ENCODE results near the gene ZRANB1.
"Not testable (repeated sequence)": the region's sequence is repeated elsewhere in the genome, so short reads cannot be mapped to it uniquely, and the experiment has no call there.

Gene ZRANB1

GRCh38 chr10:124941823-124942222, at the start of gene ZRANB1:
ZRANB1 (plus strand) TSS chr10:124942123; CDS start chr10:124942494, 371 bp downstream.
- peak in 1 of 3 donors; percentile 10 for DNase-seq

GRCh38 chr10:124892905-124893304, 49.0 kb upstream of the ZRANB1 start:
- no peak for DNase-seq

- no peak for DNase-seq
Observed at GRCh38 chr10:124894569-124895215, 47.2 kb upstream of the ZRANB1 start.

- DNase-seq: no peak
Observed at GRCh38 chr10:124896751-124897150, 45.2 kb upstream of the ZRANB1 start.

- no peak for DNase-seq
Observed at GRCh38 chr10:124898471-124898870, 43.5 kb upstream of the ZRANB1 start.

- DNase-seq: no peak
Observed at GRCh38 chr10:124899151-124899550, 42.8 kb upstream of the ZRANB1 start.

GRCh38 chr10:124902462-124902861, 39.5 kb upstream of the ZRANB1 start:
- DNase-seq: no peak

- no peak for DNase-seq
Observed at GRCh38 chr10:124903111-124903510, 38.8 kb upstream of the ZRANB1 start.

GRCh38 chr10:124904796-124905195, 37.1 kb upstream of the ZRANB1 start:
- DNase-seq: no peak

GRCh38 chr10:124906551-124907001, 35.3 kb upstream of the ZRANB1 start:
- no peak for DNase-seq

- DNase-seq: no peak
Observed at GRCh38 chr10:124909563-124909962, 32.4 kb upstream of the ZRANB1 start.

GRCh38 chr10:124911124-124912067, 30.5 kb upstream of the ZRANB1 start:
- peak; percentile 22 to 31 (median 25) for DNase-seq

GRCh38 chr10:124912101-124912886, 29.6 kb upstream of the ZRANB1 start:
- DNase-seq: peak; percentile 50 to 74 (median 66)

GRCh38 chr10:124913167-124913566, 28.8 kb upstream of the ZRANB1 start:
- DNase-seq: no peak

GRCh38 chr10:124914398-124914797, 27.5 kb upstream of the ZRANB1 start:
- not testable (repeated sequence) for DNase-seq

- DNase-seq: peak in 2 of 3 donors; percentile 9 to 22
Observed at GRCh38 chr10:124916098-124916584, 25.8 kb upstream of the ZRANB1 start.

- DNase-seq: peak; percentile 99 to 100 (median 99)
Observed at GRCh38 chr10:124916585-124917427, 25.1 kb upstream of the ZRANB1 start.

GRCh38 chr10:124917428-124918190, 24.3 kb upstream of the ZRANB1 start:
- DNase-seq: peak; percentile 41 to 64 (median 47)

- DNase-seq: peak in 1 of 3 donors; percentile 18
Observed at GRCh38 chr10:124918191-124918830, 23.6 kb upstream of the ZRANB1 start.

GRCh38 chr10:124918906-124919305, 23.0 kb upstream of the ZRANB1 start:
- no peak for DNase-seq
